HPDE6-E6E7 (cell line): Measurements from ENCODE around the gene KCNQ1OT1.

Experiments
- DNase-seq: peaks from one replicate; pipeline ENCODE4 v3.0.0; 2011; ENCODE audit warnings: missing footprints; ENCODE audit errors: extremely low spot score

The KCNQ1OT1 gene

GRCh38 chr11:2703363-2704141 is 3.8 kb upstream of the KCNQ1OT1 start:
- no peak for DNase-seq

GRCh38 chr11:2702771-2703362 is 3.1 kb upstream of the KCNQ1OT1 start:
- no peak for DNase-seq

DNA sequence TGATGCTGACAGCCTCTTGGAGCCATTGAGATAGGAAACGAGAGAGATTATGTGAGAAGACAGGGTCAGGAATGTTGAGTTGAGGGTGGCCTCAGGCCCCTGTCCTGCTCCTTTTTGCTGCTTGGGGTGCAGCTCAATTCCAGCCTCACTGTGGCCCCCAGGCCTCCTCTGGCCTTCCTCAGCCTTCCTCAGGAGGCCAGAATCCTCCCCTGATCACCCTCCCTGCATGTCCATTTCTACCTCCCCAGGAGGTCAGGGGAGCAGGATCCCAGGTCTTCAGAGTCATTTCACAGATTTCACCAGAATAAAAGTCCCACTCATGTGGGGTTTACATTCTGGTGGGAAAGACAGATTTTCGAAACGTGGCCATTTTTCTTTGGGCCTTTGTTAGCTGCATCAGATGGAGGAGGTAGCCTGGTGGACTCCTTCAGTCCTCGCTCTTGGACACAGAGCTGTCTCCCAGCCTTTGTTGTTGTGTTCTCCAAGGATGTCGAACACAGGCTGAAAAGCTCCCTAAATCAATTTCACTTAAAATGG is 2.2 kb upstream of the KCNQ1OT1 start:
- DNase-seq, result no peak

DNA sequence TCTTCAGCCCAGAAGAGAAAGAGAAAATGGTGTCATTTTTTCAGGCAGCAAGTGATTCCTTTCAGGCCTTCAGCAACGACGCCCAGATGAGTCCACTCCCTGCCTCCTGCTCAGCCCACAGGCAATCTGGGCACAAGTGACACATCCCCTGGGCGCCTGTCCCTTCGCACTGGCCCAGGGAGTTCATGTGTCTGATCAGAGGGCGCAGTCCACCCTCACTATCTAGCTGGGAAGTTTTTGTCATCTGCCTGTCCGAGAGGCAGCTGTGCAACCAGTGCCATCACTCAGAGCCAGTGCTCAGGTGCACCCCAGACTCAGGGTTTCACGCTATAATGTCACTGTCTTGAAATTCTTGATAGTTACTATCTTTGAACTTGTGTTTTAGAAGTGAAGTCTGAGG is 1.4 kb upstream of the KCNQ1OT1 start:
- no peak for DNase-seq

DNA sequence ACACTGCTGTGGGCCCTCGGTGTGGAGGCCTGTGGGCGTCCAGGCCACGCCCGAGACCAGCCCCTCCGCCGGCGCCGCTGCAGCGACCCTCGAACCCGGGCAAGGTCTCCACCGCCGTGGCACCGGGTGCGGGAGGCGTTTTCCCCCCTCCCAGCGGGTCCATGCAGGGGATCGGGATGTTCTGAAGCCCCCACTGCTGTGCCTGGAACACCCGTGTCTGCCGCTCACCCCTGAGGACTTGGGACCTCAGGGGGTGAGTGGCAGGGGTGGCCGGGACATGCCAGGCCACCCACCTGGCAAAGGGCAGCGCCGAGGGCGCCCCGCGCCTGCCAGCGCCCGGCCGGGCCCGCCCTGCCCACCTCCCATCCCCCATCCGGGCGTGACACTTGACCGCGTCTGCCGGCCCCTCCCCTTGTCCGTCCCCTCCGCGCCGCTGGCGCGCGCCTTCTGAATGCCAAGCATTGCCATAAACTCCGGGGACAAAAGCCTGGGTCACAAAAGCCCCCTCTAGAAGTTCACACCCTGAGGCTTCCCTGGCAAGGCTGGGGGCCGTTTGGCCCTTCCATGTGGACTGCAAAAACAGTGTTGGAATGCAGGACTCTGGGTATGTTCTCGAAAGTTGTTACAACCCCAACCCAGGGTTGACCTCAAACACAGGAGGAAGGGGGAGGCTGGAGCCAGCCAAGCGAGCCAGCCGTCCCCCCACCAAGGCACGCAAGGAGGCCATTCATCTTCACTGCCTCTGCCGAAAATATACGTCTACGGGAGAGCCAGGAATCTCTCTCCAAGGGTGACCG is 819 bp upstream of the KCNQ1OT1 start:
- DNase-seq, result no peak

DNA sequence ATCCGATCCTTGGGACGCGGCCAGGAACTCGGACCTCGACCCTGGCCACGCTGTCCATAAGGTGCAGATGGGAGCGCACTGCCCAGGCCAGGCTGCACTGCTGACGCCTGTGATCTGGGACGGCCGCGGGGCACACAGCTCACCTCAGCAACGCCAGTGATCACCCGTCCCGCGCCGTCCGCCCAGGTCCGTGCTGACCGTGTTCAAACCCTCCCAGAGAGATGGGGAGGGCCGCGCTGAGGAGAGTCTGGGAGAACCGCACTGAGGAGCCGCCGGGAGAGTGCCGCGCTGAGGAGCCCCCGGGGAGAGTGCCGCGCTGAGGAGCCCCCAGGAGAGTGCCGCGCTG is 636 bp downstream of the KCNQ1OT1 start:
- no peak for DNase-seq

- no peak for DNase-seq
These were observed 1.2 kb downstream of the KCNQ1OT1 start for GRCh38 chr11:2698386-2699184.

- DNase-seq, result no peak
These were observed 1.9 kb downstream of the KCNQ1OT1 start for GRCh38 chr11:2697866-2698265.

DNA sequence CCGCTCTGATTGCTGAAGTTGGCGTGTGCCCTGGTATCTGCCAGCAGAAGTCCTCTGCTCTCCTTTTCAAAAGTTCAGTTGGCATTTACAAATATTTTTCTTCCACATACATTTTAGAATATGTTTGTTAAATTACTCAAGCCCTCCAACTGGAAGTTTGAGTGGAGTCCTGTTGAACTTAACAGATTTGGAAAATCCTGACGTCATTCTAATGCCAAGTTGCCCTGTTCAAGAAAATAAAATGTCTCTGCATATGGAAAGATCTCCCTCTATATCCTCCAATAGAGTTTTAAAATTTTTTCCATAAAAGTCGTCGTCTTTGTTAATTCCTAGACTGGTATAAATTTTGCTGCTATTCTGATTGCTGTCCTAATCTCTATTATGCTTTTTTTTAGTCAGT is 3.3 kb downstream of the KCNQ1OT1 start:
- no peak for DNase-seq

- no peak for DNase-seq
These were observed 4.5 kb downstream of the KCNQ1OT1 start for GRCh38 chr11:2694995-2695939.

DNA sequence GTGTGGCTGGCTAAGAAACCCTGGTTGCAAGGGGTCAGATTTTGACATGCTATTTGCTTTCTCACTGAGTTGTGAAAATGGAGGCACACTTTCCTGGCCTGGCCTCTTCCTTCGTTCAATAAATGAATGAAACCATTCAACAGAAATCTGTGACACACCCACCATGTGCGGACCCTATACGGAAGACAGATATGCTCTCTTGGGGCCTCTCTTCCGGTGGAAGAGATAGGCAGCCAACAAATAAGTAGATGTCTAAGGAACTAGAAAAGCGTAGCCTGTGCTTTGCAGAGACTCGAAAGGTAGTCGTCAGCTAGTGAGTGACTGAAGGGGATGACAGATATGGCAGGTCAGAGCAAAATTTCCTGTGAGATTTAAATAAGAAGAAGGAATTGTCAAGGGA is 5.3 kb downstream of the KCNQ1OT1 start:
- DNase-seq, result no peak

DNA sequence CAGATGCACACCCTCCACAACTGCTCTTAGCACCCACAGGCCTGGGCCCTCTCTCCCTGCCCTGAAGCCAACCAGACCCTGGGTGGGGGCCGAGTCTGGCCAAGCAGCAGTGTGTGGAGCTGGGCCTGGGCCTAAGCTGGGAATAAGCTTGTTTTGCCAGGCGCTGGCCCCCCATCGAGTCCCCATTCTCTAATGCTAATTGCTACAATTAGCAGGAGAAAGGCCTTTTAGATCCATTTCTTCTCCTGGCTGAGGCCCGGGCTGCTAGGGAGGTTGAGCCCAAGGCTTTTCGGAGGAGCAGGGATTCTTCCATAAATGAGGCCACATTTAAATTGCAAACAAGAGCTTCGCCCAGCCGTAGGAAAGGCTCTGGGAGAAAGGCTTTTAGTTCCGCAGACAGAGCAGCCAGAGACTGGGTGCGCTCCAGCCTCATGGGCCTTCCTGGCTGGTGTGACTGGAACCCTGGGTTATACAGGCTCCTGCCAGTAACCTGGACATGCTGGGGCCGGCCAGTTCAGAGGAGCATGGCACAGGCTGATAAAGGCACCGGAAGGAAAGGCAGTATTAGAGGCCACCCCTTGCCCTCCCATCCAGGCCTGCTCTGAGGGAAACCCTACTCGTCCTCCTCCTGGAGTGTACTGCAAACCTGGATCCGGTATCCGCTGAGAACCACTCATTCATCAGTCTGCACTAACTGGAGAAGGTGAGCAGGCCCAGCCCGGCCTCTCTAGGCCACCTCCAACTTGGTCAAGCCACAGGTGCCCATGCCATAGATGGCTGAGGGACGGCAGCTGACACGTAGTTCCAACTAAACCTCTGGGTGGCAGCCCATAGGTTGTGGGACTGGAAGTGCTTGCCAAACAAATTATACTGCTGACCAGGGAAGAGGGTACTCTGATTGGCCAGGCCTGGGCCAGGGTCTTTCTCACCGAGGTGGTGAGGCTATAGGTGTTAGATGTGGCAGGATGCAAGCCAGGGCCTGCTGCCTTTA is 6.2 kb downstream of the KCNQ1OT1 start:
- no peak for DNase-seq

DNA sequence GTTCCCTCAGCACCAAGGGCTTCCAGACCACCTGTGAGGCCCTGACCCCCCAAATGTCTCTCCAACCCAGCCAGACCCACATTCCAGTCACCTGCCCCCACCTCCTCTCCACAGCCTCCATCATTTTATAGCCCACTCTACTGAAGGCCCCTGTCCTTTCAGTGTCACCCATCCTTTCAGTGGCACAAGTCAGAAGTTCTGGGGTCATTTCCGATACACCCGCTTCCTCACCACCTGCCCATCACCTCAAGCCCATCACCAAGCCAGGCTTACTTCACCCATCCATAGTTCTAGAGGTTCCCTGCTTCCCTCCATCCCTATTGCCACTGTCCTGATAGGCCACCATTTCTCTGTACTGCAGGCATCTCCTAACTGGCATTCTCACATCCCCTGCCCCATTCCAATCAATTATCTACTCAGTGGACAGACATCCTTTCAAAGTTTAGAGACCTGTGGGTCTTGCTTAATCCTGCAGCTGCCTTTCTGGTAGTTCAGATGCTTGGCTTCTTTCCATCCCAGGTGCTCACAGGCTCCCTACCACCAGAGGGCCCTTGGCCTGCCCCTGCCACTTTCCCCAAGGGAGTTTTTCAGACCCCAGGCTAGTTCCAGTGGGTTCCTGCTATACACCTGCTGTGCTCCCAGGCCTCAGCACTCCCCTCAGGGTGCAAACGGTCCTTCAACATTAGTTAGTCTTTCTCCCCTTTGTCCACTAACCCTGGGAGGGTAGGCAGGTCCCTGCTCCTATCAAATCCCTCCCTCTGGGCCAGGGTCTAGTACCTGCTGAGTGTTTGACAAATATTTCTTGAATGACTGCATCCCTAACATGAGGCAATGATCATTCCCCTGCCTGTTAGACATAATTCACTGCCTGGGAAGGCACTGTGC is 7.6 kb downstream of the KCNQ1OT1 start:
- DNase-seq, result peak; percentile 19

GRCh38 chr11:2691355-2691761 is 8.4 kb downstream of the KCNQ1OT1 start:
- no peak for DNase-seq

- no peak for DNase-seq
These were observed 9.0 kb downstream of the KCNQ1OT1 start for GRCh38 chr11:2690596-2691354.

DNA sequence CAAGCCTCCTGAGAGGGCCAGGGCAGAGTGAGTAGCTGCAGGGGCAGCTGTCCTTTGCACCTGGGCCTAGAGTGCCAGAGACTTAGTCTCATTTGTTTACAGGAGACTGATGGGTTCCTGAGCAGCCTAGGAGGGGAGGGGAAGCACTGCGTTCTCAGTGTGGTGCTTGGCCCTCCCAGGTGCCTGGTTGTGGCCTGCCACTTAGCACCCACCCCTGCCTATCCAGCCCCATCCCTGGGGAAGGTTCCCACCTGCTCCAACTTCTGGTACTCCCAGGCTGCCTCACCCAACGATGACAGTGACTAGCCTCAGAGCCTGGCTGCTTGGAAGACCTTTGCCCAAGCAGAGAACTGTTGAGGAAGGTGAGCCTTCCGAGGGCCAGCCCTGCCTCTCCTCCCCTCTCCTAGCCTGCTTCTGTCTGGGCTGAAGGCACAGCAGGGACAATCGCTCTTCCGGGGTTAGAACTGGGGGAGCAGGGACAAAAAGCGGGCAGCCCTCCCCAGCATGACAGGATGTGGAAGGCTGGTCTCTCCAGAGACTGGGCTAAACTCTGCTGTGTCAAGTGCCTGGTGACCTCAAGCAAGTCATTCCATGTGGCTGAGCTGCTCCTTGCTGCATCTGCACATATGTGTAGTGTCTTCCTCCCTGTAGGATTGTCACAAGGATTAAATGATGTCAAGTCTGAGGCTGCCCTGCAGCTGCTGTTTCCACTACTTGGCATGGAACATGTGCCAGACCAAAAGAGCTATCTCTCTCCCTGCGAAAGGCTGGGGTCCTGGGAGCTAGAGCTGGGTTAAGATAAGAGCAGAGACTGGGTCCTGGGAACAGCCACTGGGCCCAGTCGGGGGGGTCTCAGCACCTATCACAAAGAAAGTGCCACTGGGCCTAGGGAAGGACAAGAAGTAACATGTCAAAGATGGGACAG is 9.9 kb downstream of the KCNQ1OT1 start:
- DNase-seq, result no peak
